Measurements from ENCODE around the gene GLUD2.

DNA sequence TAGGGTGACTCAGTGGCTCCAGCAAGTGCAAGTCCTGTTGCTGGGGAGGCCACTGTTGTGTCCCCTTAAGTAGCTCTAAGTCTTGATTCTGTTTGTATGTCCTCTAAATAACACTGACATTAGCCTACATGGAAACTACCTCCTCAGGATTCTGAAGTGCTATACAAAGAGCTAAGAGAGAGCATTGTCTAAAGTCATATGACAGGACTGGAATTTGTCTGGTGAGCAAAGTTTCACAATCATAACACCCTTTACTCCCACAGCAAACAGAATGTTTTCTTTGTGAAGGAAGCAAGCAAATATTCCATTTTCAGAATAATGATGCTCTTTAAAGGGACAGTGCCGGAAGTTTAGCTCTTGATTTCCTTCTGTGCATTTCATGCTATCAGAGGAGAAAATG, 38.5 kb upstream of the GLUD2 start:
- TF ChIP-seq, protein P1, sequence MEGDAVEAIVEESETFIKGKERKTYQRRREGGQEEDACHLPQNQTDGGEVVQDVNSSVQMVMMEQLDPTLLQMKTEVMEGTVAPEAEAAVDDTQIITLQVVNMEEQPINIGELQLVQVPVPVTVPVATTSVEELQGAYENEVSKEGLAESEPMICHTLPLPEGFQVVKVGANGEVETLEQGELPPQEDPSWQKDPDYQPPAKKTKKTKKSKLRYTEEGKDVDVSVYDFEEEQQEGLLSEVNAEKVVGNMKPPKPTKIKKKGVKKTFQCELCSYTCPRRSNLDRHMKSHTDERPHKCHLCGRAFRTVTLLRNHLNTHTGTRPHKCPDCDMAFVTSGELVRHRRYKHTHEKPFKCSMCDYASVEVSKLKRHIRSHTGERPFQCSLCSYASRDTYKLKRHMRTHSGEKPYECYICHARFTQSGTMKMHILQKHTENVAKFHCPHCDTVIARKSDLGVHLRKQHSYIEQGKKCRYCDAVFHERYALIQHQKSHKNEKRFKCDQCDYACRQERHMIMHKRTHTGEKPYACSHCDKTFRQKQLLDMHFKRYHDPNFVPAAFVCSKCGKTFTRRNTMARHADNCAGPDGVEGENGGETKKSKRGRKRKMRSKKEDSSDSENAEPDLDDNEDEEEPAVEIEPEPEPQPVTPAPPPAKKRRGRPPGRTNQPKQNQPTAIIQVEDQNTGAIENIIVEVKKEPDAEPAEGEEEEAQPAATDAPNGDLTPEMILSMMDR (IDR thresholded peaks at IDR 0.05), result no peak
- no peak for TF ChIP-seq POLR2A (IDR thresholded peaks at IDR 0.05)

All from right lobe of liver (tissue), 4 donors.